ENCODE results near the gene SCUBE3. TPM values are rescaled to one million over a fixed set of nuclear protein-coding genes. Genes with fewer than 3 reads are reported as not detected.

Gene SCUBE3
- total RNA-seq, 1 donor from 2014 or later, result 0.25 TPM

GRCh38 chr6:35264550-35265274 is 51.0 kb downstream of the SCUBE3 start:
- TF ChIP-seq CTCF (IDR thresholded peaks at IDR 0.05; ENCODE audit: partially characterized antibody, unreplicated experiment), result no peak
- Mint-ChIP-seq H3K27ac (ENCODE audit: unreplicated experiment) (no peak overlapping the region), H3K36me3 (ENCODE audit: unreplicated experiment) (no peaks in the 10 kb centered on the region), H3K4me1 (ENCODE audit: low read depth, unreplicated experiment) (peaks cover 8% of the 10 kb centered on the region), H3K9me3 (ENCODE audit: unreplicated experiment) (peaks cover 2% of the 10 kb centered on the region), H3K4me3 (ENCODE audit: unreplicated experiment) (no peak overlapping the region), H3K27me3 (ENCODE audit: unreplicated experiment) (peaks cover 6% of the 10 kb centered on the region)
- DNase-seq, result no peak

- H3K9me3 Mint-ChIP-seq (ENCODE audit: unreplicated experiment), result peaks cover 2% of the 10 kb centered on the region
- no peak overlapping the region for H3K4me3 Mint-ChIP-seq (ENCODE audit: unreplicated experiment)
- H3K36me3 Mint-ChIP-seq (ENCODE audit: unreplicated experiment), result no peaks in the 10 kb centered on the region
- H3K27me3 Mint-ChIP-seq (ENCODE audit: unreplicated experiment), result peaks cover 2% of the 10 kb centered on the region
- peaks cover 4% of the 10 kb centered on the region for H3K4me1 Mint-ChIP-seq (ENCODE audit: low read depth, unreplicated experiment)
- DNase-seq, result no peak
- no peak for TF ChIP-seq CTCF (IDR thresholded peaks at IDR 0.05; ENCODE audit: partially characterized antibody, unreplicated experiment)
- H3K27ac Mint-ChIP-seq (ENCODE audit: unreplicated experiment), result no peak overlapping the region
Measured at GRCh38 chr6:35265523-35265922, 51.8 kb downstream of the SCUBE3 start.

- Mint-ChIP-seq H3K36me3 (ENCODE audit: unreplicated experiment) (no peaks in the 10 kb centered on the region), H3K4me1 (ENCODE audit: low read depth, unreplicated experiment) (no peaks in the 10 kb centered on the region), H3K4me3 (ENCODE audit: unreplicated experiment) (no peak overlapping the region), H3K27ac (ENCODE audit: unreplicated experiment) (no peak overlapping the region), H3K27me3 (ENCODE audit: unreplicated experiment) (no peaks in the 10 kb centered on the region), H3K9me3 (ENCODE audit: unreplicated experiment) (peaks cover 2% of the 10 kb centered on the region)
- TF ChIP-seq CTCF (IDR thresholded peaks at IDR 0.05; ENCODE audit: partially characterized antibody, unreplicated experiment), result no peak
- no peak for DNase-seq
Measured at GRCh38 chr6:35267446-35267845, 53.7 kb downstream of the SCUBE3 start.

GRCh38 chr6:35267897-35268296 is 54.1 kb downstream of the SCUBE3 start:
- TF ChIP-seq CTCF (IDR thresholded peaks at IDR 0.05; ENCODE audit: partially characterized antibody, unreplicated experiment), result no peak
- Mint-ChIP-seq H3K36me3 (ENCODE audit: unreplicated experiment) (no peaks in the 10 kb centered on the region), H3K9me3 (ENCODE audit: unreplicated experiment) (peaks cover 2% of the 10 kb centered on the region), H3K4me3 (ENCODE audit: unreplicated experiment) (no peak overlapping the region), H3K27me3 (ENCODE audit: unreplicated experiment) (no peaks in the 10 kb centered on the region), H3K27ac (ENCODE audit: unreplicated experiment) (no peak overlapping the region), H3K4me1 (ENCODE audit: low read depth, unreplicated experiment) (no peaks in the 10 kb centered on the region)
- DNase-seq, result no peak

GRCh38 chr6:35272005-35272404 is 58.2 kb downstream of the SCUBE3 start:
- no peak for TF ChIP-seq CTCF (IDR thresholded peaks at IDR 0.05; ENCODE audit: partially characterized antibody, unreplicated experiment)

More at GRCh38 chr6:35272005-35272404, 58.2 kb downstream of the SCUBE3 start:
- Mint-ChIP-seq H3K4me1 (ENCODE audit: low read depth, unreplicated experiment) (no peaks in the 10 kb centered on the region), H3K4me3 (ENCODE audit: unreplicated experiment) (no peak overlapping the region), H3K27me3 (ENCODE audit: unreplicated experiment) (no peaks in the 10 kb centered on the region), H3K9me3 (ENCODE audit: unreplicated experiment) (peaks cover 2% of the 10 kb centered on the region), H3K27ac (ENCODE audit: unreplicated experiment) (no peak overlapping the region), H3K36me3 (ENCODE audit: unreplicated experiment) (no peaks in the 10 kb centered on the region)
- DNase-seq, result no peak
